Activated naive CD4-positive, alpha-beta T cell treated with anti-CD3 and anti-CD28 coated beads, Interleukin-2, amount 50 U/mL, for 24 hours (primary cell): ENCODE data around the gene CDH3.
"Not testable (repeated sequence)": the region's sequence is repeated elsewhere in the genome, so short reads cannot be mapped to it uniquely, and the experiment has no call there.

ENCODE experiments used
- H3K27ac Mint-ChIP-seq: one replicate; pipeline ENCODE4 v1.8.0; 2021; ENCODE audit warnings: mild to moderate bottlenecking, mixed read lengths
- H3K27me3 Mint-ChIP-seq: one replicate; pipeline ENCODE4 v1.8.0; 2021; ENCODE audit warnings: mixed read lengths
- H3K36me3 Mint-ChIP-seq: one replicate; pipeline ENCODE4 v1.8.0; 2021; ENCODE audit warnings: mixed read lengths
- H3K4me1 Mint-ChIP-seq: one replicate; pipeline ENCODE4 v1.8.0; 2021; ENCODE audit warnings: mixed read lengths
- H3K4me3 Mint-ChIP-seq: one replicate; pipeline ENCODE4 v1.8.0; 2021; ENCODE audit warnings: mild to moderate bottlenecking, mixed read lengths
- H3K9me3 Mint-ChIP-seq: one replicate; pipeline ENCODE4 v1.8.0; 2021; ENCODE audit warnings: mixed read lengths

The CDH3 gene

GRCh38 chr16:68711421-68712139 lies 66.5 kb downstream of the CDH3 start:
- Mint-ChIP-seq H3K4me3 (no peak overlapping the region), H3K27me3 (peaks cover 10% of the 10 kb centered on the region), H3K36me3 (no peaks in the 10 kb centered on the region), H3K27ac (no peak overlapping the region), H3K4me1 (peaks cover 15% of the 10 kb centered on the region), H3K9me3 (no peaks in the 10 kb centered on the region)

GRCh38 chr16:68713361-68713760 lies 68.3 kb downstream of the CDH3 start:
- peaks cover 15% of the 10 kb centered on the region for H3K4me1 Mint-ChIP-seq
- H3K27ac Mint-ChIP-seq, result no peak overlapping the region
- H3K36me3 Mint-ChIP-seq, result no peaks in the 10 kb centered on the region
- no peak overlapping the region for H3K4me3 Mint-ChIP-seq
- H3K27me3 Mint-ChIP-seq, result peaks cover 10% of the 10 kb centered on the region
- no peaks in the 10 kb centered on the region for H3K9me3 Mint-ChIP-seq

GRCh38 chr16:68715471-68715870 lies 70.4 kb downstream of the CDH3 start:
- Mint-ChIP-seq H3K36me3 (peaks cover 1% of the 10 kb centered on the region), H3K27me3 (peaks cover 2% of the 10 kb centered on the region), H3K9me3 (no peaks in the 10 kb centered on the region), H3K27ac (no peak overlapping the region), H3K4me3 (no peak overlapping the region), H3K4me1 (peaks cover 18% of the 10 kb centered on the region)

GRCh38 chr16:68716516-68716915 lies 71.4 kb downstream of the CDH3 start:
- H3K4me3 Mint-ChIP-seq, H3K27me3 Mint-ChIP-seq, H3K36me3 Mint-ChIP-seq, H3K9me3 Mint-ChIP-seq, H3K27ac Mint-ChIP-seq, H3K4me1 Mint-ChIP-seq: not testable (repeated sequence)

GRCh38 chr16:68717684-68718083 lies 72.6 kb downstream of the CDH3 start:
- Mint-ChIP-seq H3K4me3 (no peak overlapping the region), H3K27me3 (peaks cover 2% of the 10 kb centered on the region), H3K4me1 (peaks cover 7% of the 10 kb centered on the region), H3K27ac (no peak overlapping the region), H3K9me3 (no peaks in the 10 kb centered on the region), H3K36me3 (peaks cover 1% of the 10 kb centered on the region)

- peaks cover 7% of the 10 kb centered on the region for H3K4me1 Mint-ChIP-seq
- H3K36me3 Mint-ChIP-seq, result peaks cover 1% of the 10 kb centered on the region
- no peaks in the 10 kb centered on the region for H3K27me3 Mint-ChIP-seq
- no peak overlapping the region for H3K4me3 Mint-ChIP-seq
- H3K27ac Mint-ChIP-seq, result no peak overlapping the region
- H3K9me3 Mint-ChIP-seq, result no peaks in the 10 kb centered on the region
Observed at GRCh38 chr16:68718590-68718989, 73.5 kb downstream of the CDH3 start.

- Mint-ChIP-seq H3K27ac (no peak overlapping the region), H3K36me3 (peaks cover 1% of the 10 kb centered on the region)
Observed at GRCh38 chr16:68719993-68720489, 74.9 kb downstream of the CDH3 start.

GRCh38 chr16:68722119-68723024 lies 77.3 kb downstream of the CDH3 start:
- H3K9me3 Mint-ChIP-seq, result no peaks in the 10 kb centered on the region
- H3K4me1 Mint-ChIP-seq, result peaks cover 7% of the 10 kb centered on the region
- H3K36me3 Mint-ChIP-seq, result peaks cover 1% of the 10 kb centered on the region

More at GRCh38 chr16:68719993-68720489, 74.9 kb downstream of the CDH3 start:
- Mint-ChIP-seq H3K27me3 (no peaks in the 10 kb centered on the region), H3K4me1 (peaks cover 7% of the 10 kb centered on the region), H3K4me3 (no peak overlapping the region), H3K9me3 (no peaks in the 10 kb centered on the region)

GRCh38 chr16:68724797-68725196 lies 79.7 kb downstream of the CDH3 start:
- Mint-ChIP-seq H3K36me3 (no peaks in the 10 kb centered on the region), H3K4me3 (no peak overlapping the region), H3K4me1 (peaks cover 4% of the 10 kb centered on the region), H3K27me3 (peaks cover 2% of the 10 kb centered on the region), H3K9me3 (no peaks in the 10 kb centered on the region), H3K27ac (no peak overlapping the region)

More at GRCh38 chr16:68722119-68723024, 77.3 kb downstream of the CDH3 start:
- Mint-ChIP-seq H3K4me3 (no peak overlapping the region), H3K27me3 (no peaks in the 10 kb centered on the region), H3K27ac (no peak overlapping the region)

- H3K36me3 Mint-ChIP-seq, result no peaks in the 10 kb centered on the region
- H3K4me1 Mint-ChIP-seq, result no peaks in the 10 kb centered on the region
- H3K9me3 Mint-ChIP-seq, result no peaks in the 10 kb centered on the region
- peaks cover 2% of the 10 kb centered on the region for H3K27me3 Mint-ChIP-seq
- no peak overlapping the region for H3K27ac Mint-ChIP-seq
- no peak overlapping the region for H3K4me3 Mint-ChIP-seq
Observed at GRCh38 chr16:68728523-68728922, 83.4 kb downstream of the CDH3 start.

GRCh38 chr16:68731637-68732036 lies 86.5 kb downstream of the CDH3 start:
- Mint-ChIP-seq H3K27me3 (peaks cover 6% of the 10 kb centered on the region), H3K4me1 (peaks cover 1% of the 10 kb centered on the region), H3K9me3 (no peaks in the 10 kb centered on the region), H3K27ac (no peak overlapping the region), H3K4me3 (no peak overlapping the region), H3K36me3 (no peaks in the 10 kb centered on the region)

GRCh38 chr16:68732042-68732680 lies 87.1 kb downstream of the CDH3 start:
- H3K27me3 Mint-ChIP-seq, result peaks cover 9% of the 10 kb centered on the region
- peaks cover 2% of the 10 kb centered on the region for H3K36me3 Mint-ChIP-seq
- peaks cover 4% of the 10 kb centered on the region for H3K4me1 Mint-ChIP-seq

GRCh38 chr16:68732741-68733399 lies 87.8 kb downstream of the CDH3 start:
- Mint-ChIP-seq H3K36me3 (peaks cover 2% of the 10 kb centered on the region), H3K27ac (no peak overlapping the region), H3K27me3 (peaks cover 11% of the 10 kb centered on the region), H3K9me3 (no peaks in the 10 kb centered on the region), H3K4me1 (peaks cover 7% of the 10 kb centered on the region), H3K4me3 (no peak overlapping the region)

More at GRCh38 chr16:68732042-68732680, 87.1 kb downstream of the CDH3 start:
- Mint-ChIP-seq H3K4me3 (no peak overlapping the region), H3K9me3 (no peaks in the 10 kb centered on the region), H3K27ac (no peak overlapping the region)

- Mint-ChIP-seq H3K4me3 (no peak overlapping the region), H3K9me3 (no peaks in the 10 kb centered on the region), H3K4me1 (peaks cover 8% of the 10 kb centered on the region), H3K27ac (no peak overlapping the region), H3K27me3 (peaks cover 14% of the 10 kb centered on the region), H3K36me3 (peaks cover 2% of the 10 kb centered on the region)
Observed at GRCh38 chr16:68733570-68733969, 88.5 kb downstream of the CDH3 start.

- H3K36me3 Mint-ChIP-seq, result peaks cover 2% of the 10 kb centered on the region
- no peak overlapping the region for H3K27ac Mint-ChIP-seq
- no peak overlapping the region for H3K4me3 Mint-ChIP-seq
- peaks cover 8% of the 10 kb centered on the region for H3K4me1 Mint-ChIP-seq
- H3K27me3 Mint-ChIP-seq, result peaks cover 12% of the 10 kb centered on the region
- H3K9me3 Mint-ChIP-seq, result no peaks in the 10 kb centered on the region
Observed at GRCh38 chr16:68734782-68735181, 89.7 kb downstream of the CDH3 start.
